ENCODE measurements around the gene MLXIP. TPM values are rescaled to one million over a fixed set of nuclear protein-coding genes. Genes with fewer than 3 reads are reported as not detected.
"Not testable (repeated sequence)": the region's sequence is repeated elsewhere in the genome, so short reads cannot be mapped to it uniquely, and the experiment has no call there.

Gene MLXIP
- total RNA-seq, 1 donor from 2014 or later, result 34.2 TPM

GRCh38 chr12:122051231-122051876, 27.2 kb upstream of the MLXIP start:
- DNase-seq (ENCODE audit: low read depth), result no peak
- no peak for TF ChIP-seq CTCF (IDR thresholded peaks at IDR 0.05; ENCODE audit: insufficient read depth, low read length, poor library complexity, severe bottlenecking)
- H3K27me3 ChIP-seq (ENCODE audit: control insufficient read depth, insufficient read depth, low read length), result no peaks in the 10 kb centered on the region
- no peak overlapping the region for H3K4me3 ChIP-seq (ENCODE audit: low read depth, low read length)
- peaks cover 1% of the 10 kb centered on the region for H3K36me3 ChIP-seq (ENCODE audit: control insufficient read depth, insufficient read depth, low read length)

GRCh38 chr12:122052285-122052684, 26.3 kb upstream of the MLXIP start:
- no peak for TF ChIP-seq CTCF (IDR thresholded peaks at IDR 0.05; ENCODE audit: insufficient read depth, low read length, poor library complexity, severe bottlenecking)
- no peak overlapping the region for H3K4me3 ChIP-seq (ENCODE audit: low read depth, low read length)
- H3K36me3 ChIP-seq (ENCODE audit: control insufficient read depth, insufficient read depth, low read length), result peaks cover 1% of the 10 kb centered on the region
- no peaks in the 10 kb centered on the region for H3K27me3 ChIP-seq (ENCODE audit: control insufficient read depth, insufficient read depth, low read length)
- DNase-seq (ENCODE audit: low read depth), result no peak

- Histone ChIP-seq H3K27me3 (ENCODE audit: control insufficient read depth, insufficient read depth, low read length) (no peaks in the 10 kb centered on the region), H3K36me3 (ENCODE audit: control insufficient read depth, insufficient read depth, low read length) (peaks cover 5% of the 10 kb centered on the region), H3K4me3 (ENCODE audit: low read depth, low read length) (no peak overlapping the region)
- TF ChIP-seq CTCF (IDR thresholded peaks at IDR 0.05; ENCODE audit: insufficient read depth, low read length, poor library complexity, severe bottlenecking), result no peak
- DNase-seq (ENCODE audit: low read depth), result no peak
Observed at GRCh38 chr12:122054842-122055520, 23.6 kb upstream of the MLXIP start.

- H3K4me3 ChIP-seq (ENCODE audit: low read depth, low read length); DNase-seq (ENCODE audit: low read depth); H3K27me3 ChIP-seq (ENCODE audit: control insufficient read depth, insufficient read depth, low read length); H3K36me3 ChIP-seq (ENCODE audit: control insufficient read depth, insufficient read depth, low read length): not testable (repeated sequence)
Observed at GRCh38 chr12:122056406-122056805, 22.1 kb upstream of the MLXIP start.

- Histone ChIP-seq H3K4me3 (ENCODE audit: low read depth, low read length) (no peak overlapping the region), H3K36me3 (ENCODE audit: control insufficient read depth, insufficient read depth, low read length) (peaks cover 5% of the 10 kb centered on the region)
- no peak for TF ChIP-seq CTCF (IDR thresholded peaks at IDR 0.05; ENCODE audit: insufficient read depth, low read length, poor library complexity, severe bottlenecking)
Observed at GRCh38 chr12:122057007-122057735, 21.4 kb upstream of the MLXIP start.

GRCh38 chr12:122057769-122058168, 20.8 kb upstream of the MLXIP start:
- H3K36me3 ChIP-seq (ENCODE audit: control insufficient read depth, insufficient read depth, low read length), result peaks cover 5% of the 10 kb centered on the region
- H3K4me3 ChIP-seq (ENCODE audit: low read depth, low read length), result no peak overlapping the region
- H3K27me3 ChIP-seq (ENCODE audit: control insufficient read depth, insufficient read depth, low read length), result no peaks in the 10 kb centered on the region
- no peak for TF ChIP-seq CTCF (IDR thresholded peaks at IDR 0.05; ENCODE audit: insufficient read depth, low read length, poor library complexity, severe bottlenecking)
- DNase-seq (ENCODE audit: low read depth), result no peak

More at GRCh38 chr12:122057007-122057735, 21.4 kb upstream of the MLXIP start:
- no peak for DNase-seq (ENCODE audit: low read depth)
- H3K27me3 ChIP-seq (ENCODE audit: control insufficient read depth, insufficient read depth, low read length), result no peaks in the 10 kb centered on the region

Data from kidney epithelial cell (primary cell).